ENCODE data around the gene IL2RA.

The IL2RA gene

DNA sequence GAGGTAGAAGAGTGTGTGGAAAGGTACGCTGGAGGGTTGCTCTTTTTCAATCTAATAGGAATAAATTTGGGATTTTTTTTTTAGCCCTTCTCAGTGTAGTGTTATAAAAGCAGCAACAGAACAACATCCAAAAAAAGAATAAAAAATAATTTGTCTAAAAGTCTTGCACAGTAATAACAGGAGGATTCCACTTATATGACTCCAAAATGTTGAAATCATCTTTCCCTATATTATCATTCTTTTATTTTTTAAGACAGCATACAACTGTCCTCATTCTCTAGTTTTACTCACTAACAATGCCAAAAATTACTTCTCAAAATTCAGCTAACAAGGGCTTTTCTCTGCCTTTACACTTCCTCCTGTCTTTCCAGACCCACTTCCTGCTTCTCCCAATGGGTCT is 27.8 kb downstream of the IL2RA start:
- no peak overlapping the region for H2AFZ ChIP-seq (ENCODE audit: low read depth, low read length, severe bottlenecking)
- H4K20me1 ChIP-seq (ENCODE audit: low read depth, low read length): no peaks in the 10 kb centered on the region
- no peak overlapping the region for H3K4me3 ChIP-seq (ENCODE audit: insufficient read depth, low read length, poor library complexity, severe bottlenecking)
- TF ChIP-seq EZH2phosphoT487 (conservative IDR thresholded peaks at IDR 0.05; ENCODE audit: low read length) (no peak), CTCF (IDR thresholded peaks at IDR 0.05; ENCODE audit: insufficient read depth, low read length, poor library complexity, severe bottlenecking) (no peak)
- no peaks in the 10 kb centered on the region for H3F3A ChIP-seq (ENCODE audit: insufficient read depth)
- no peaks in the 10 kb centered on the region for H3K79me2 ChIP-seq (ENCODE audit: insufficient read depth, low read length)
- H3K9ac ChIP-seq (ENCODE audit: low read length): no peak overlapping the region
- H3K9me3 ChIP-seq (ENCODE audit: insufficient read depth, low read length): peaks cover 10% of the 10 kb centered on the region; the same call in 1 of the 2 replicates
- H3K9me2 ChIP-seq (replicated peaks; ENCODE audit: insufficient read depth, low read length): no peaks in the 10 kb centered on the region
- H3K27ac ChIP-seq (ENCODE audit: low read depth, low read length): no peak overlapping the region
- H3K36me3 ChIP-seq (ENCODE audit: low read length): peaks cover 6% of the 10 kb centered on the region
- no peaks in the 10 kb centered on the region for H3K27me3 ChIP-seq (ENCODE audit: low read length)
- H3K4me2 ChIP-seq (ENCODE audit: low read depth, low read length, poor library complexity, severe bottlenecking): no peak overlapping the region

DNA sequence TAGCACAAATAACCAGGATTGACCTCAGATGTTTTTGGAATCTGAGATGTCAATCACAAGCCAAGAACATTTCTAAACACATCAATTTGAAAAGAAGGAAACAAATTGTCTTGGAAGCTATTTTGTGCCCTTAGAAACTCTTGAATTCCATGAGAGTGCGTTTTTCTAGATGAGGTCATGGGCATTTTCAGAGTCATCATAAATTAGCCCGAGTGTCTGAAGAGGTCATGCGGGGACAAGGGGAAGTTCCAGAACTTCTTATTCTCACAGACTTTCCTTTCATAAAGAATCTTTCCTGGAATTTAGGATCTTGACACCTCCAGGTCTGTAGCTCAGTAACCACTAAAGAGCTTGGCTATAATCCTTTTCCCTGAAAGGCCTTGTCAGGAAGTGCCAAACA is 28.2 kb downstream of the IL2RA start:
- Histone ChIP-seq H3K4me2 (ENCODE audit: low read depth, low read length, poor library complexity, severe bottlenecking) (no peak overlapping the region), H3K9me3 (ENCODE audit: insufficient read depth, low read length) (peaks cover 10% of the 10 kb centered on the region; the same call in 1 of the 2 replicates), H3K4me3 (ENCODE audit: insufficient read depth, low read length, poor library complexity, severe bottlenecking) (no peak overlapping the region), H3K79me2 (ENCODE audit: insufficient read depth, low read length) (no peaks in the 10 kb centered on the region), H3K9ac (ENCODE audit: low read length) (no peak overlapping the region), H2AFZ (ENCODE audit: low read depth, low read length, severe bottlenecking) (no peak overlapping the region), H3K27me3 (ENCODE audit: low read length) (no peaks in the 10 kb centered on the region), H3F3A (ENCODE audit: insufficient read depth) (no peaks in the 10 kb centered on the region), H3K27ac (ENCODE audit: low read depth, low read length) (no peak overlapping the region), H3K36me3 (ENCODE audit: low read length) (peaks cover 6% of the 10 kb centered on the region), H3K9me2 (replicated peaks; ENCODE audit: insufficient read depth, low read length) (no peaks in the 10 kb centered on the region), H4K20me1 (ENCODE audit: low read depth, low read length) (no peaks in the 10 kb centered on the region)
- TF ChIP-seq EZH2phosphoT487 (conservative IDR thresholded peaks at IDR 0.05; ENCODE audit: low read length): no peak
- no peak for TF ChIP-seq CTCF (IDR thresholded peaks at IDR 0.05; ENCODE audit: insufficient read depth, low read length, poor library complexity, severe bottlenecking)

DNA sequence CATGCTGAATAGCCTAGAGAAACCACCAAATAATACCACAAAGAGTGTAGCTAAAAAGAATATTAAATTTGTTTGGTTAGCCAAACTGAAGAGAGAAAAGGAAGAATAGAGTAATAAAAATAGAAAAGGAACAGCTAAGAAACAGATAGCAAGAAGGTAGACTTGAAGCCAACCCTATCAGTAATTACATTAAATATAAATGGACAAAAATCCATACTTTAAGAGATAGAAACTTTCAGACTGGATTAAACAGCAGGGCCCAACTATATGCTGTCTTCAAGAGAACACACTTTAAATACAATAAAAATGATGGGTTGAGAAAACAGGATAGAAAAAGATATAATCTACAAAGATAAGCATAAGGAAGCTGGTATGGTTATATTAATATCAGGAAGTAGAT is 31.2 kb downstream of the IL2RA start:
- no peaks in the 10 kb centered on the region for H3K9me2 ChIP-seq (replicated peaks; ENCODE audit: insufficient read depth, low read length)
- peaks cover 6% of the 10 kb centered on the region for H3K36me3 ChIP-seq (ENCODE audit: low read length)
- no peaks in the 10 kb centered on the region for H3K79me2 ChIP-seq (ENCODE audit: insufficient read depth, low read length)
- H2AFZ ChIP-seq (ENCODE audit: low read depth, low read length, severe bottlenecking): no peak overlapping the region
- no peak overlapping the region for H3K4me3 ChIP-seq (ENCODE audit: insufficient read depth, low read length, poor library complexity, severe bottlenecking)
- no peaks in the 10 kb centered on the region for H3F3A ChIP-seq (ENCODE audit: insufficient read depth)
- no peaks in the 10 kb centered on the region for H4K20me1 ChIP-seq (ENCODE audit: low read depth, low read length)
- H3K27ac ChIP-seq (ENCODE audit: low read depth, low read length): no peak overlapping the region
- H3K27me3 ChIP-seq (ENCODE audit: low read length): no peaks in the 10 kb centered on the region
- no peak overlapping the region for H3K9ac ChIP-seq (ENCODE audit: low read length)
- peaks cover 10% of the 10 kb centered on the region; the same call in 1 of the 2 replicates for H3K9me3 ChIP-seq (ENCODE audit: insufficient read depth, low read length)
- H3K4me2 ChIP-seq (ENCODE audit: low read depth, low read length, poor library complexity, severe bottlenecking): no peak overlapping the region
- no peak for TF ChIP-seq CTCF (IDR thresholded peaks at IDR 0.05; ENCODE audit: insufficient read depth, low read length, poor library complexity, severe bottlenecking)
- TF ChIP-seq EZH2phosphoT487 (conservative IDR thresholded peaks at IDR 0.05; ENCODE audit: low read length): no peak
